K562 (cell line): ENCODE data around the gene TSSK2. TPM values are rescaled to one million over a fixed set of nuclear protein-coding genes. Genes with fewer than 3 reads are reported as not detected.

Experiments used
- E2F4 ChIP-seq: sonication (generic); formaldehyde crosslinking; IDR thresholded peaks from 2 replicates; pipeline ENCODE4 v1.8.0; 2022; ENCODE audit warnings: mild to moderate bottlenecking, low read depth, missing genetic modification reagents
- ESRRB ChIP-seq: fragments of 250-450 bp; sonication (Bioruptor Pico); IDR thresholded peaks from 2 replicates; pipeline ENCODE4 v1.5.0; 2020; ENCODE audit warnings: mild to moderate bottlenecking, moderate library complexity, borderline replicate concordance
- HMG20A ChIP-seq: fragments of 450-650 bp; formaldehyde crosslinking; conservative IDR thresholded peaks from 2 replicates; pipeline ENCODE4 v1.4.0; 2020; ENCODE audit warnings: mild to moderate bottlenecking, mixed read lengths
- LARP7 ChIP-seq: fragments of 450-650 bp; IDR thresholded peaks from 2 replicates; pipeline ENCODE4 v1.6.1; 2016
- TRIM25 ChIP-seq: fragments of 450-650 bp; IDR thresholded peaks from 2 replicates; pipeline ENCODE4 v1.7.0; 2016; ENCODE audit warnings: borderline replicate concordance
- ZBTB40 ChIP-seq, 2 experiments: fragments of 450-650 bp in 1 of 2; sonication (generic) in 1 of 2; formaldehyde crosslinking in 1 of 2; IDR thresholded peaks; 2 replicates each; pipeline versions ENCODE4 v1.7.1 to v1.9.0; 2016 to 2022; ENCODE audit warnings: inconsistent platforms in 1 of 2, mild to moderate bottlenecking in 1 of 2, missing genetic modification reagents in 1 of 2
- ZNF146 ChIP-seq: IDR thresholded peaks from one replicate; pipeline ENCODE4 v1.6.1; 2018; ENCODE audit warnings: missing compliant biosample characterization; ENCODE audit not compliant: unreplicated experiment
- ZNF347 ChIP-seq: fragments of 450-650 bp; formaldehyde crosslinking; IDR thresholded peaks from 2 replicates; pipeline ENCODE4 v1.4.0; 2020; ENCODE audit warnings: low read depth, mild to moderate bottlenecking, moderate library complexity
- ZSCAN32 ChIP-seq: fragments of 450-650 bp; formaldehyde crosslinking; IDR thresholded peaks from 2 replicates; pipeline ENCODE4 v1.4.0; 2020; ENCODE audit warnings: mild to moderate bottlenecking, moderate library complexity
- polyA plus RNA-seq, 8 experiments: library from polyadenylated mRNA; depleted of rRNA in 4 of 8; stranded (reverse) in 5 of 8; unstranded in 3 of 8; fragments of >200 nt; fragmentation: Nextera tagmentation in 2 of 8; fragmentation: Illumina TruSeq in 1 of 8; extraction: Ambion mirVana in 2 of 8; extraction: Trizol in 1 of 8; gene quantifications; 2 replicates each; pipeline versions ENCODE4 v1.2.1 to v1.2.3, GENCODE V29; 2011 to 2014; ENCODE audit warnings: inconsistent platforms in 1 of 8, missing spikeins in 1 of 8
- total RNA-seq, 7 experiments: library from RNA; depleted of rRNA in 6 of 7; stranded (reverse); fragments of >200 nt in 6 of 7; fragmentation: Illumina TruSeq in 2 of 7; extraction: Trizol in 2 of 7; gene quantifications; 2 replicates each; pipeline versions ENCODE4 v1.2.1 to v1.2.3, GENCODE V29; 2011 to 2021; ENCODE audit warnings: low replicate concordance in 1 of 7
- TF ChIP-seq, protein P1 (sequence below): fragments of 250-450 bp; sonication (Bioruptor Pico); IDR thresholded peaks from 2 replicates; pipeline ENCODE4 v1.5.1; 2021; ENCODE audit warnings: mild to moderate bottlenecking
- TF ChIP-seq, protein P2 (sequence below): fragments of 150-350 bp; conservative IDR thresholded peaks from 2 replicates; pipeline ENCODE4 v1.6.1; 2014; ENCODE audit warnings: low read length

The TSSK2 gene
- total and polyA plus RNA-seq, 9 of the 15 experiments (the other 6 are each of a cell fraction or from before 2014, with no cell fraction given) = 0.04 TPM; not detected in 8

DNA sequence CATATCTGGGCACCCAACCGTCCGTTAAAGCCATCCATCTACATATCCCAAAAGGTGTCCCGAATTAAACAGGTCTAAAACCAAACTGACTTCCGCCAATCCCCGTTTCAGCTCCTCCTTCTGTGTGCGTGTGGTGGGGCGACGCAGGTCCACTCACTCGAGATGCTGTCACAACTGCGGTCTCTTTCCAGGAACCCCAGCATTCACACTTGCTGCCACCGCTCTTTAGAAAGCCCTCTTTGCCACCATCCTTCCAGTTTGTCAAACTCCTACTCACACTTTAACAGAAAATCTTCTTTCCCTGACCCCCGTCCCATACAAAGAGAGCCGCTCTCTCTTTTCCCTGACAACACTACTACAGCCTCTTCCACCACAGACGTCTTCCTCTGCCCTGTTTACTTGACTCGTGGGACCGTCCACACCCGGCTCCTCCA lies 12.9 kb downstream of the TSSK2 start (continued):
- TF ChIP-seq TRIM25 (peak; percentile 98; the same call in 1 of the 2 replicates), ESRRB (no peak), E2F4 (CRISPR knock-in tag) (peak; percentile 68), LARP7 (peak; percentile 94), ZNF347 (CRISPR knock-in tag) (no peak), ZBTB40 (IDR thresholded peaks at IDR 0.05) (no peak; the same call in 1 of the 2 replicates), ZBTB40 (CRISPR knock-in tag; IDR thresholded peaks at IDR 0.05) (0 out of 2 replicates have a peak, but pooled peaks have one; percentile 19), ZSCAN32 (CRISPR knock-in tag) (no peak), HMG20A (no peak), ZNF146 (CRISPR knock-in tag) (no peak)
- TF ChIP-seq, protein P1, sequence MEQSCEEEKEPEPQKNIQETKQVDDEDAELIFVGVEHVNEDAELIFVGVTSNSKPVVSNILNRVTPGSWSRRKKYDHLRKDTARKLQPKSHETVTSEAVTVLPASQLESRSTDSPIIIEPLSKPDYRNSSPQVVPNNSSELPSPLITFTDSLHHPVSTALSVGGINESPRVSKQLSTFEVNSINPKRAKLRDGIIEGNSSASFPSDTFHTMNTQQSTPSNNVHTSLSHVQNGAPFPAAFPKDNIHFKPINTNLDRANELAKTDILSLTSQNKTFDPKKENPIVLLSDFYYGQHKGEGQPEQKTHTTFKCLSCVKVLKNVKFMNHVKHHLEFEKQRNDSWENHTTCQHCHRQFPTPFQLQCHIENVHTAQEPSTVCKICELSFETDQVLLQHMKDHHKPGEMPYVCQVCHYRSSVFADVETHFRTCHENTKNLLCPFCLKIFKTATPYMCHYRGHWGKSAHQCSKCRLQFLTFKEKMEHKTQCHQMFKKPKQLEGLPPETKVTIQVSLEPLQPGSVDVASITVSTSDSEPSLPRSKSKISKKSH (CRISPR knock-in tag) = no peak
- TF ChIP-seq, protein P2, sequence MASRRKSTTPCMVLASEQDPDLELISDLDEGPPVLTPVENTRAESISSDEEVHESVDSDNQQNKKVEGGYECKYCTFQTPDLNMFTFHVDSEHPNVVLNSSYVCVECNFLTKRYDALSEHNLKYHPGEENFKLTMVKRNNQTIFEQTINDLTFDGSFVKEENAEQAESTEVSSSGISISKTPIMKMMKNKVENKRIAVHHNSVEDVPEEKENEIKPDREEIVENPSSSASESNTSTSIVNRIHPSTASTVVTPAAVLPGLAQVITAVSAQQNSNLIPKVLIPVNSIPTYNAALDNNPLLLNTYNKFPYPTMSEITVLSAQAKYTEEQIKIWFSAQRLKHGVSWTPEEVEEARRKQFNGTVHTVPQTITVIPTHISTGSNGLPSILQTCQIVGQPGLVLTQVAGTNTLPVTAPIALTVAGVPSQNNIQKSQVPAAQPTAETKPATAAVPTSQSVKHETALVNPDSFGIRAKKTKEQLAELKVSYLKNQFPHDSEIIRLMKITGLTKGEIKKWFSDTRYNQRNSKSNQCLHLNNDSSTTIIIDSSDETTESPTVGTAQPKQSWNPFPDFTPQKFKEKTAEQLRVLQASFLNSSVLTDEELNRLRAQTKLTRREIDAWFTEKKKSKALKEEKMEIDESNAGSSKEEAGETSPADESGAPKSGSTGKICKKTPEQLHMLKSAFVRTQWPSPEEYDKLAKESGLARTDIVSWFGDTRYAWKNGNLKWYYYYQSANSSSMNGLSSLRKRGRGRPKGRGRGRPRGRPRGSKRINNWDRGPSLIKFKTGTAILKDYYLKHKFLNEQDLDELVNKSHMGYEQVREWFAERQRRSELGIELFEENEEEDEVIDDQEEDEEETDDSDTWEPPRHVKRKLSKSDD = no peak
